ENCODE results near the gene CALD1.

The CALD1 gene

GRCh38 chr7:134772401-134772800 lies 7.0 kb upstream of the CALD1 start:
- Mint-ChIP-seq H3K9me3 (no peaks in the 10 kb centered on the region), H3K27ac (no peak overlapping the region), H3K4me1 (peaks cover 14% of the 10 kb centered on the region), H3K36me3 (ENCODE audit: low read depth) (no peaks in the 10 kb centered on the region), H3K4me3 (no peak overlapping the region), H3K27me3 (ENCODE audit: low read depth) (peaks cover 8% of the 10 kb centered on the region)
- TF ChIP-seq CTCF (IDR thresholded peaks at IDR 0.05; ENCODE audit: unreplicated experiment in 3 of 3), result no peak

- Mint-ChIP-seq H3K4me1 (peaks cover 17% of the 10 kb centered on the region), H3K36me3 (ENCODE audit: low read depth) (no peaks in the 10 kb centered on the region), H3K4me3 (no peak overlapping the region), H3K9me3 (no peaks in the 10 kb centered on the region), H3K27me3 (ENCODE audit: low read depth) (peaks cover 4% of the 10 kb centered on the region), H3K27ac (no peak overlapping the region)
- TF ChIP-seq CTCF (IDR thresholded peaks at IDR 0.05; ENCODE audit: unreplicated experiment in 3 of 3), result no peak
These were observed 6.3 kb upstream of the CALD1 start for GRCh38 chr7:134773164-134773563.

GRCh38 chr7:134774119-134774518 lies 5.3 kb upstream of the CALD1 start:
- Mint-ChIP-seq H3K4me3 (no peak overlapping the region), H3K27me3 (ENCODE audit: low read depth) (peaks cover 4% of the 10 kb centered on the region), H3K4me1 (peaks cover 20% of the 10 kb centered on the region), H3K9me3 (no peaks in the 10 kb centered on the region), H3K36me3 (ENCODE audit: low read depth) (no peaks in the 10 kb centered on the region), H3K27ac (no peak overlapping the region)
- no peak for TF ChIP-seq CTCF (IDR thresholded peaks at IDR 0.05; ENCODE audit: unreplicated experiment in 3 of 3)

- TF ChIP-seq CTCF (IDR thresholded peaks at IDR 0.05; ENCODE audit: unreplicated experiment in 3 of 3), result no peak
- H3K9me3 Mint-ChIP-seq, result no peaks in the 10 kb centered on the region
- H3K4me1 Mint-ChIP-seq, result peaks cover 44% of the 10 kb centered on the region
- peaks cover 4% of the 10 kb centered on the region for H3K27me3 Mint-ChIP-seq (ENCODE audit: low read depth)
- peaks cover 3% of the 10 kb centered on the region for H3K36me3 Mint-ChIP-seq (ENCODE audit: low read depth)
- peak overlapping the region; percentile 90 to 99 (median 94) for H3K27ac Mint-ChIP-seq
- peak overlapping the region in 2 of 3 experiments; percentile 12 to 24 for H3K4me3 Mint-ChIP-seq
These were observed 2.0 kb upstream of the CALD1 start for GRCh38 chr7:134777470-134777869.

- Mint-ChIP-seq H3K9me3 (no peaks in the 10 kb centered on the region), H3K27ac (peak overlapping the region; percentile 90 to 99 (median 94)), H3K36me3 (ENCODE audit: low read depth) (peaks cover 7% of the 10 kb centered on the region), H3K4me3 (peak overlapping the region in 2 of 3 experiments; percentile 88 to 92), H3K27me3 (ENCODE audit: low read depth) (peaks cover 4% of the 10 kb centered on the region), H3K4me1 (peaks cover 44% of the 10 kb centered on the region)
- no peak for TF ChIP-seq CTCF (IDR thresholded peaks at IDR 0.05; ENCODE audit: unreplicated experiment in 3 of 3)
These were observed 1.4 kb upstream of the CALD1 start for GRCh38 chr7:134777908-134778580.

GRCh38 chr7:134779741-134780065 lies 269 bp downstream of the CALD1 start:
- Mint-ChIP-seq H3K27ac (peak overlapping the region; percentile 90 to 99 (median 94)), H3K27me3 (ENCODE audit: low read depth) (no peaks in the 10 kb centered on the region), H3K9me3 (no peaks in the 10 kb centered on the region), H3K36me3 (ENCODE audit: low read depth) (peaks cover 7% of the 10 kb centered on the region), H3K4me1 (peaks cover 44% of the 10 kb centered on the region), H3K4me3 (peak overlapping the region; percentile 85 to 92 (median 88))
- TF ChIP-seq CTCF (IDR thresholded peaks at IDR 0.05; ENCODE audit: unreplicated experiment in 3 of 3), result no peak
